ENCODE data around the gene SRRM3. TPM values are rescaled to one million over a fixed set of nuclear protein-coding genes. Genes with fewer than 3 reads are reported as not detected.

SRRM3 gene
- polyA plus RNA-seq, 1 of the 3 experiments (the other 2 are of a cell fraction), result 2.7 TPM

GRCh38 chr7:76202666-76203030 lies 952 bp downstream of the SRRM3 start (continued):
- TF ChIP-seq, protein P1, sequence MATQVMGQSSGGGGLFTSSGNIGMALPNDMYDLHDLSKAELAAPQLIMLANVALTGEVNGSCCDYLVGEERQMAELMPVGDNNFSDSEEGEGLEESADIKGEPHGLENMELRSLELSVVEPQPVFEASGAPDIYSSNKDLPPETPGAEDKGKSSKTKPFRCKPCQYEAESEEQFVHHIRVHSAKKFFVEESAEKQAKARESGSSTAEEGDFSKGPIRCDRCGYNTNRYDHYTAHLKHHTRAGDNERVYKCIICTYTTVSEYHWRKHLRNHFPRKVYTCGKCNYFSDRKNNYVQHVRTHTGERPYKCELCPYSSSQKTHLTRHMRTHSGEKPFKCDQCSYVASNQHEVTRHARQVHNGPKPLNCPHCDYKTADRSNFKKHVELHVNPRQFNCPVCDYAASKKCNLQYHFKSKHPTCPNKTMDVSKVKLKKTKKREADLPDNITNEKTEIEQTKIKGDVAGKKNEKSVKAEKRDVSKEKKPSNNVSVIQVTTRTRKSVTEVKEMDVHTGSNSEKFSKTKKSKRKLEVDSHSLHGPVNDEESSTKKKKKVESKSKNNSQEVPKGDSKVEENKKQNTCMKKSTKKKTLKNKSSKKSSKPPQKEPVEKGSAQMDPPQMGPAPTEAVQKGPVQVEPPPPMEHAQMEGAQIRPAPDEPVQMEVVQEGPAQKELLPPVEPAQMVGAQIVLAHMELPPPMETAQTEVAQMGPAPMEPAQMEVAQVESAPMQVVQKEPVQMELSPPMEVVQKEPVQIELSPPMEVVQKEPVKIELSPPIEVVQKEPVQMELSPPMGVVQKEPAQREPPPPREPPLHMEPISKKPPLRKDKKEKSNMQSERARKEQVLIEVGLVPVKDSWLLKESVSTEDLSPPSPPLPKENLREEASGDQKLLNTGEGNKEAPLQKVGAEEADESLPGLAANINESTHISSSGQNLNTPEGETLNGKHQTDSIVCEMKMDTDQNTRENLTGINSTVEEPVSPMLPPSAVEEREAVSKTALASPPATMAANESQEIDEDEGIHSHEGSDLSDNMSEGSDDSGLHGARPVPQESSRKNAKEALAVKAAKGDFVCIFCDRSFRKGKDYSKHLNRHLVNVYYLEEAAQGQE (IDR thresholded peaks at IDR 0.05; ENCODE audit: low read depth, low read length), result no peak; the same call in 1 of the 2 replicates

GRCh38 chr7:76204147-76204546 lies 2.5 kb downstream of the SRRM3 start:
- H3K9me2 ChIP-seq, result no peaks in the 10 kb centered on the region

More at GRCh38 chr7:76204147-76204546, 2.5 kb downstream of the SRRM3 start:
- POLR2A ChIA-PET, result interaction anchor here (2.8 kb wide), 1 partner anchor 30 kb away, joined by 7 read pairs; no protein-coding TSS in a partner anchor
- Histone ChIP-seq H3K9ac (no peak overlapping the region), H3K4me2 (no peak overlapping the region), H2AFZ (ENCODE audit: low read depth) (no peak overlapping the region), H3K36me3 (replicated peaks in 1 of 2; ENCODE audit: control insufficient read depth in 1 of 2, insufficient read depth in 2 of 2, low read length in 1 of 2) (no peaks in the 10 kb centered on the region), H3K79me2 (ENCODE audit: insufficient read depth) (no peaks in the 10 kb centered on the region), H3K9me3 (no peaks in the 10 kb centered on the region), H3K27me3 (ENCODE audit: insufficient read depth) (peaks cover 38% of the 10 kb centered on the region), H3K4me3 (ENCODE audit: low read depth in 2 of 2, low read length in 1 of 2) (no peak overlapping the region), H4K20me1 (ENCODE audit: insufficient read depth) (no peaks in the 10 kb centered on the region), H3K4me1 (ENCODE audit: control insufficient read depth in 1 of 2, insufficient read depth in 2 of 2, low read depth in 1 of 2, low read length in 1 of 2) (peaks cover 0 to 28% of the 10 kb centered on the region in 2 experiments; a peak in 1 of 4 replicates), H3K27ac (ENCODE audit: low read depth in 2 of 2, low read length in 1 of 2) (no peak overlapping the region), H3F3A (replicated peaks; ENCODE audit: insufficient read depth) (no peaks in the 10 kb centered on the region)
- CTCF ChIA-PET, result interaction anchor here (0.8 to 12.7 kb wide), 5 partner anchors 17 to 87 kb away, joined by 3 to 170 read pairs (median 100); no protein-coding TSS in a partner anchor
- DNase-seq, result no peak
- whole genome bisulfite sequencing (ENCODE audit: low lambda C conversion rate), result 64% methylated on average over 2 of the region's 2 CpGs
- TF ChIP-seq YY1 (IDR thresholded peaks at IDR 0.05; ENCODE audit: low read depth) (no peak), CHD2 (IDR thresholded peaks at IDR 0.05; ENCODE audit: low read length, partially characterized antibody) (no peak), IRF3 (IDR thresholded peaks at IDR 0.05; ENCODE audit: low read depth, low read length) (no peak), JUND (IDR thresholded peaks at IDR 0.05) (no peak)
- TF ChIP-seq, protein P1 (IDR thresholded peaks at IDR 0.05; ENCODE audit: low read depth, low read length), result 0 out of 2 replicates have a peak, but pooled peaks have one; percentile 14
